Measurements from ENCODE around the gene FAM149A.
A peak's percentile ranks its signal among the peaks of the same experiment; 100 is the strongest.

Gene FAM149A

GRCh38 chr4:186104114-186104889 is at the start of gene FAM149A:
Gene FAM149A (plus strand): TSS chr4:186104704.
- DNase-seq = no peak

- no peak for DNase-seq
These were observed 46.1 kb upstream of the FAM149A start for GRCh38 chr4:186058253-186058979.

- DNase-seq = no peak
These were observed 45.6 kb upstream of the FAM149A start for GRCh38 chr4:186058980-186059316.

DNA sequence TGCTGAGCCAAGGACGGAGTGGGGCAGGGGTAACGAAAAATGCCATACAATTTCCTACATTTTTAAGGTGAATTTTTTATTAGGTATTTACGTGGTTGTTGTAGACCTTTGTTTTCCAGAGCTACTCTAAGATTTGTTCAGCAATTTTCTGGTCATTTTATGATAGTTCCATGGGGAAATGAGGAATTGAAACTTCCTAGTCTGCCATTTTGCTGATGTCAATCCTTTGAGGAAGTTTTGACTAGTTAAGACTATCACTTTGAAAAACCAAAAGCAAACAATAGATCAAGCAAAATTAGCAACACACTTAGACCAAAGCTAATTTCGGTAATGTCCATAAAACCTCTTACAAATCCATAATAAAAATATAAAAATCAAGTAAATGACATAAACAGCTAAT is 42.6 kb upstream of the FAM149A start:
- DNase-seq = no peak

GRCh38 chr4:186067757-186068385 is 36.6 kb upstream of the FAM149A start:
- peak; percentile 32 for DNase-seq

- no peak for DNase-seq
These were observed 35.7 kb upstream of the FAM149A start, which contains the start of gene TLR3 for GRCh38 chr4:186068581-186069348. Gene TLR3 (plus strand): TSS chr4:186069156. CDS start chr4:186076620, 7,464 bp downstream.

- no peak for DNase-seq
These were observed 34.8 kb upstream of the FAM149A start for GRCh38 chr4:186069729-186070128.

- DNase-seq = no peak
These were observed 32.0 kb upstream of the FAM149A start for GRCh38 chr4:186072516-186072915.

- DNase-seq = no peak
These were observed 30.3 kb upstream of the FAM149A start for GRCh38 chr4:186074189-186074588.

DNA sequence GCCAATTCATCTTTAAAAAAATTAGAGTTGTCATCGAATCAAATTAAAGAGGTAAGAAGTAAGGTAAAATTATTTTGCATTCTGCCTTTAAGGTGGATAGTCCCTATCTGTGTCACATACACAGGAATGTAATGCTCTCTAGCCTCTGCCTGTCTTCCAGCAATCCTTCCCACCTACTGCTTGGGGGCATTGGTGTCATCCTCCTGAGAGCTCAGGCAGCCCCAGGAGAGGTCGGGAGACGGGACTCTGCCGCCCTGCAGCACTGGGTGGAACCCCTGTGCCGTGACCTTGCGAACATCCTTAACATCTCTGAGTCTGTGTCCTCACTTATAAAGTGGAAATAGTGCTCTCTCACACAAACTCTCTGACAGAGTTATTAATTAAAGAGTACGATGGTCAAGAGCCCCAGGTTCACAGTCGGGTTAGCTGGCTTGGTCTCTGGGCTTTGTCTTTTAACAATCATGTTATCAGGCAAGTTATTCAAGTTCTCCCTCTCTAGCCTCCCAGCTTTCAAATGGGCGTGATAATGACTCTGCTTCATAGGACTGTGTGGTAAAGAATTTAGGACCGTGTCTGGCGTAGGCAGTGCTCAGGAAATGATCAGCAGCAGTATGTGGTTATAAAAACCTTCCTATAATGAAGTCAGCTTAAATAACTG is 25.4 kb upstream of the FAM149A start:
- DNase-seq = no peak

DNA sequence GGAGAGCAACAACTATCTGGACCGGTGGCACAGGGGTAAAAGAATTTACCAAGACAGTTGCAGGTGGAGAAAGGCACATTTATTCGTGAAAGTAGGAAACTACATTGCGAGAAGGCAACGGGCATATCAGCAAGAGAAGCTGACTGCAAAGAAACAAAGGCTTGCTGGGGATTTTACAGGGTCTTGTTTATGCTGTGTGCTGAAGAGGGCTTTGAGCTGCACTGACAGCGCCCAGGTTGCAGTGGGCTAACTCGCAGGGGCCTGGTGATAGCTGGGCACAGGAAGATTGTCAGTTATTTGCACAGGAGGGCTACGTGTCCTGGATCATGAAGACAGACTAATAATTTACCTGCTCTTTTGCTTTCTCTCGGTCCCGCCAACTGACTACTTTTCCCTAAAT is 24.8 kb upstream of the FAM149A start:
- DNase-seq = no peak

DNA sequence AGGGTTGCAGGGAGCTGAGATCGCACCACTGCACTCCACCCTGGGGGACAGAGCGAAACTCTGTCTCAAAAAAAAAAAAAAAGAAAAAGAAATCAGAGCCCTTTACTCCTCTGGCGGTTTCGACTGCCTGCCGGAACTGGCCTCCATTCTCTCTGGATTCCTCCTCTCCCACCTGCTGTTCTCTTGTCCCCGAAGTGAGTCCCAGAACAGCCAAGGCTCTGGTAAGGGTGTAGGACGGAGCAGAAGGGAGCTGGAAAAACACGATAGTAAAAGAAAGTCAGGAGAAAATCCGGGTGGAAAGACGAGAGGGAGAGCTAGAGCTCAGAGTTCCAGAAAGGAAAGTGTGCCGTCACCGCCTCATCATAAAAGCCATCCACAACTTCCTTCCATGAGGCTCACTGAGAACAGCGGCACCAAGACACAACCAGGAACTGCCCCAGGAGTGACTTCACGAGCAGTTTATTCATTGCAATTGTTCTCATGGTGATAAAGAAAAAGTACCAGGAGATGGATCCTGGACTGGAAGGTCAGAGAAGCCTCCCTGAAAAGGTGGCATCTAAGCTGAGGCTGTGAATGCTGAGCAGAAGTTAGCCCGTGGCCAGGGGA is 23.2 kb upstream of the FAM149A start:
- DNase-seq = no peak

DNA sequence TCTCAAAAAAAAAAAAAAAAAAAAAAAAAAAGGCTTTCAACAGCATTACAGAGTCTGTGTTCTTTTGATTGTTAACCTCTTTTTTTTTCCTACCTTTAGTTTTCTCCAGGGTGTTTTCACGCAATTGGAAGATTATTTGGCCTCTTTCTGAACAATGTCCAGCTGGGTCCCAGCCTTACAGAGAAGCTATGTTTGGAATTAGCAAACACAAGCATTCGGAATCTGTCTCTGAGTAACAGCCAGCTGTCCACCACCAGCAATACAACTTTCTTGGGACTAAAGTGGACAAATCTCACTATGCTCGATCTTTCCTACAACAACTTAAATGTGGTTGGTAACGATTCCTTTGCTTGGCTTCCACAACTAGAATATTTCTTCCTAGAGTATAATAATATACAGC is 22.3 kb upstream of the FAM149A start:
- no peak for DNase-seq

DNA sequence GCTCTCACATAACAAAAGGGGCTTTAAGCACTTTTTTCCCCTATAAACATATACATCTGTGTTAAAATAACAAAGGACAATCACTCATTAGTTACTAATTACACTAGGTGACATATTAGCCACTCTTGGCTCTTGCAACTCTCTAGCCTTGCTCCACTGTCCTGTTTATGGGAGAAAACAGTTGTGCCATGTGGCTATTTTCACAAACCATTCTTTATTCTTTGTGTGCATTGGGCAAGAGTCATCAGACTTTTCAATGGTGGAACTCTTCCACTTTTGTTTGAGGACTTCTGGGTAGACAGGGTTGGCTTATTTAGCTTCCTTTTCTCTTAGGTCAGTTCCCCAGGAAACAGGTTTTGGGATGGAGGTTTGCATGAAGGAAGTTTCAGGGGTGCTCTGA is 16.0 kb upstream of the FAM149A start:
- DNase-seq = no peak

DNA sequence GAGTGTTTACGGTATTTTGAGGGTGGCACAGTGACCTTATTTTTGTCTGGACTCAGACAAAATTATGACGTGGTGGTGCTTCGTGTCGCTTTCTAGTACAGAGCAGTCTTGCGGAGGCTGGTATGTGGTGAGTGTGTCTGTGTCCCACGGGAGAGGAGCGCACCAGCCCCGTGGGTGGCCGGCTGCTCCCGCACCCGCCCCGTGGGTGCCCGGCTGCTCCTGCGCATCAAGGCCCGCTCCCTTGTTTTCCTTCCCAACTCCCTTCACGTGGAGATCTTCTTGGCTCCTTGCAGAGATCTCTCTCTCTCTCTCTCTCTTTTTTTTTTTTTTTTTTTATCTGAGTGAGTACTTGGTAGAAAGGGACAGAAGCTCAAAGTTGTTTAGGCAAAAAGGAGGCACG is 12.2 kb upstream of the FAM149A start:
- DNase-seq = no peak

- no peak for DNase-seq
These were observed 9.1 kb upstream of the FAM149A start for GRCh38 chr4:186095406-186095805.

GRCh38 chr4:186096681-186097165 is 7.8 kb upstream of the FAM149A start:
- DNase-seq = no peak

DNA sequence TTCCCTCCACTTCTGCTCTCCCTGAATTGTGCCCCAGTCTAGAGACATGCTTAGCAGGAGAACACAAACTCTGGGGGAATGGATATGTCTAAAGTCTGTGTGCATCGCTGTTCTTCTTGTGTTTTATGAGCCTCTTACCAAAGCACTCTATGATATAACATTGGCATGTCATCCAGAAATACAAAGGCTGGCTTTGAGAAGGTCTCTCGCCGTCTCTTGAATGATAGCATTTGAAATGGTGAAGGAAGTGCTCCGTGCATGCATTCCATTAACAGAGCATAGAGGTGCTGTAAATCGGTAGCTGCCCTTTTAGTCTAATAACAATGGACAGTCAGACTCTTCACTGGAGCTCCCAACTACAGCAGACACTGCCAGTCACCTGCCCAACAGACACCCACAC is 7.1 kb upstream of the FAM149A start:
- DNase-seq = no peak

DNA sequence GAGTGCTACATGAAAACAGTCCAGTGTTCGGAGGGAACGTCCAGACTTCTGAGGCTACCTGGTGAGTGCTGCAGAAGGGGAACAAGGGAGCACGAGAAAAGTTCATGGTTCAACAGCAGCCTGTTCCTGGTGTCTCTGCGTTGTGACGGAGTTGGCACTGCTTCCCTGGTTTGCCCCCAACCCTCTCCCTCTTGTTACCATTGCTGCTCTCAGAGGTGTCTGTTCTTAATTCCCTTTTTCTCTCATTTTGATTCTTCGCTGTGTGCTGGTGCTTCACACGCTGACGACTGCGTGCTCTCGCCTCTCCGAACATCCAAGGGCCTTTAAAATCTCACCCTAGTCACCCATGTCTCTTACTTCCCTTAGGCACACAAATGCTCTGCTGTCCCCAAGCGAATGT is 1.6 kb upstream of the FAM149A start:
- no peak for DNase-seq

DNA sequence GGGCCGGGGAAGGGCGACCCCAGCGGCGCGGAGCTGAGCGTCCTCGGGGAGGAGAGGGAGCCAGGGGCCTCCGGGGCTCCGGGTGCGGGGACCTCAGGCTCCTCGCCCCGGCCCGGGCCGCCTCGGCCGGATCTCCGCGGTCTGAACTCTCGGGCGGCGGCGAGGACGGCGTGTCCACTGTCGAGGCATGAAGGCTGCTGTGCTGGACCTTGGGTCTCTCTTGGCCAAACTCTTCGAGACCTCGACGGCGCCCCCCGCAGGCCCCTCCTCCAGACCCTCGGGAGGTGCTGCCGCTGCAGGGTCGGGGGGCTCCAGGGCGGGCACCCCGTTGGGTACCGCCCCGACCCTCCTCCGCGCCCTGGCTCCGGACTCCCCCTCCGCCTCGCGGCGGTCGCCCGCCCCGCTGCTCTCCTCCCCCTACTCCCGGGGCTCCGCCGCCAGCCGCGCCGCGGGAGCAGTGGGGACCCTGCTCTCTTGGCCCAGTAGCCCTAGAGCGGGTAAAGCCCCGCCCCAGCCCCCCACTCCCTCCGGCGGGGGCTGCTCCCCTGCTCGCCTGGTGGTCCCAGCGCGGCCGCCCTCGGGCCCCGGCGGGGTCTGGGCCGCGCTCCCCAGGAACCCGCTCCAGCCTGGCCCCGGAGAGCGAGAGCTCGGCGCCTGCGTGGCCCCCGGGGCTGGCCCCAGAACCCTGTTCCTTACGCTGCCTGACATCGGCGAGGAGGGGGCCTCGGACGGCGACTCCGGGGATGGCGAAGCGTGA is 564 bp downstream of the FAM149A start:
- DNase-seq = no peak

DNA sequence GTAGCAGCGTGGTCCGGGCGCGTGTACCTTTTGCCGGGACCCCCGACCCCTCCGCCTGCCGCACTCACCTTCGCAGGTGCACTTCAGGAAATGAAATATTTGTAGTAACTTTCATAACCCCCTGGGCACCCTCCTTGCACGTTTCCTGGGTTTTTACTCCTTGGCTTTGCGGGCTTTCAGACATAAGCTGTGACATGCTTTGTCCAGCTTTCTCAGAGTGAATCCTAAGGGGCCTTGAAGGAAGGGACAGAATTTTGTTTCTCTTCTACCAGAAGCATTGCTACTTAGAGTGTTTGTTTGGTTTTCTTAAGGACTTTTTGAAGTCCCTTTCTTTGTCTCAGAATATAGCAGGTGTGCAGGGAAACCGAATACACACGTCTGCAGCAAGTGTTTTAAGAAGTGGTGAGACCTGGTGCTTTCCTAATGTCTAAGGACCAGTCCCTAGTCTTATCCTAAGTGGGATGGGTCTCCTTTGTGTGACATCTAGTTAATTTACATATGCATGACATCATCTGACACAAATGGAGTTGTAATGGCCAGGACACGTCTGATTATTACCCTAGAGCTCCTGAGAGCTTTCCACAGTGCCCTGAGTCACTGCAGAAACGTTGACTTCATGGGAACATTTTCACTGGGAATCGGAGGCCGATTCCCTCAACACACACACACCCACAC is 1.3 kb downstream of the FAM149A start:
- no peak for DNase-seq

Measured in SHP77 treated with DMSO at 0.1 percent for 48 hours (cell line).